ENCODE data around the gene CCR2. TPM values are rescaled to one million over a fixed set of nuclear protein-coding genes. Genes with fewer than 3 reads are reported as not detected.
"Not testable (repeated sequence)": the region's sequence is repeated elsewhere in the genome, so short reads cannot be mapped to it uniquely, and the experiment has no call there.

CCR2 gene
- total RNA-seq, 1 donor from 2014 or later, result not detected

- DNase-seq, result no peak
These were observed 26.7 kb downstream of the CCR2 start for GRCh38 chr3:46380471-46381221.

GRCh38 chr3:46381625-46382024 lies 27.7 kb downstream of the CCR2 start:
- DNase-seq, result no peak

- DNase-seq, result no peak
These were observed 29.5 kb downstream of the CCR2 start for GRCh38 chr3:46383211-46383950.

DNA sequence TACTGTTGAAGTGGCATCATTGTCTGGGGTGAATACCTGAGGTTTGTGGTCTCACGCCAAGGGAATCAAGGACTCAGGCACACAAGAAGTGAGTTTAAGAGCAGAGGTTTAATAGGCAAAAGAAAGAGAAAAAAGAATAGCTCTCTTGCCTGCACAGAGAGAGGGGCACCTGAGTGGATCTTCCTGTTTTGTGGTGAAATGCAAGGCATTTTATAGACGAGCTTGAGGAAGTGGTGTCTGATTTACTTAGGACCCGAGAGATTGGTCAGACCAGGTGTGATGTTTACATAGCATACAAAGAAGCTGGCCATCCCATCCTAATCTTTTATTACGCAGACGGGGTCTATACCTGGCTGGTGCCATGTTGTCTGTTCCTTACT lies 30.0 kb downstream of the CCR2 start:
- no peak for DNase-seq

DNA sequence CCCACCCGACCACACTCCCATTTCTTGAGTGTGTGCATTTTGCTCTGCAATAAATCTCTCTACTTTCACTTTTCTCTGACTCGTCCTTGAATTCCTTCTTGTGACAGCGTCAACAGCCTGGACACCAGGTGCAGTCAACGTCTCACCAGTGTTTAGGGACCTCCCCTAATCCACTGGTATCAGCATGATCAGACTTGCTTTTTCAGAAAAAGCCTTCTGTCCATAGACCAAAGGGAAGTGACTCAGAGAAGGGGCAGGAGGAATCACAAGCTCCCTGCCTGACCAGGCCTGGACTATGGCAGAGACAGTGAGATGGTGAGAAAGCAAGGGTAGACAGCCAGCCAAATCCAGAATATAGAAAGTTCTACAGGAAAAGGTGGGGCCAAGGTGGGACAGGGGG lies 32.3 kb downstream of the CCR2 start:
- peak; percentile 84 for DNase-seq

GRCh38 chr3:46388847-46389246 lies 34.9 kb downstream of the CCR2 start:
- DNase-seq, result not testable (repeated sequence)

- no peak for DNase-seq
These were observed 35.4 kb downstream of the CCR2 start for GRCh38 chr3:46389306-46389705.

GRCh38 chr3:46391526-46391925 lies 37.6 kb downstream of the CCR2 start:
- not testable (repeated sequence) for DNase-seq

GRCh38 chr3:46393011-46393410 lies 39.1 kb downstream of the CCR2 start:
- DNase-seq, result no peak

DNA sequence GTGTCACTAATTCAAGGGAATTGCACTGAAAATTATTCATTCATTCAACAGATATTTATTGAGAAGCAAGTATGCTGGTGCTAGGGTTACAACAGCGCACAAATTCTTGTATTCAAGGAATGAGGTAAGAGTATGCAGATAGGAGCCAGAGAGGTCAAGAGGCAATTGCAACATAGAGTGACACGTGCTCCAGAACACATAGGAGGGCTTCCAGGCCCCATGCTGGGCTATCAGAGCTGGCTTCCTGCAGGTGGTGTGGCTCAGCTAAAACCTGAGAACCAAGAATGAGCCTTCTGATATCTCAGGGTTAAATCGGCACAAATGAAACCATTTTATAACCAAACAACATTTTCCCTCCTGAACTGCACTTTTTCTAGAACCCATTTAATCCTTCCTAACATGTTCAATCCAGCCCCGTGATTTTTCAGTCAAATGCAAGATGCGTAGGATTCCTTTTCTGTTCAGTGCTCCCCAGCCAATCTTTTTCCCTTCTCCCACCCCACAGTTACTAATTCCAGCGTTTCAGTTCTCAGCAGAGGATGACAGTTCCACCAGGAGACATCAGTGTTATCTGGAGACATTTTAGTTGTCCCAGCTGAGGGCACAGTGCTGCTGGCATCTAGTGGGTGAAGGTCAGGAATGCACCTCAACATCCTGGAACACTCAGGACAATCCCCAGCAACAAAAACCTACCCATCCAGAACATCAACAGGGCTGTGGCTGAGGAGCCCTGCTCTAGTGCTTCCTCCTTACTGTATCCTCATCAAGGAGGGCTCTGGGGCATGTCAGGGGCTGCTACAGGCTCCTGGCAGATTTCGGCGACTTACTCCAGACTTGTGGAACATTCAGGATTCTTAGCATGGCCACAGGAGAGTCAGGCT lies 39.9 kb downstream of the CCR2 start:
- no peak for DNase-seq

DNA sequence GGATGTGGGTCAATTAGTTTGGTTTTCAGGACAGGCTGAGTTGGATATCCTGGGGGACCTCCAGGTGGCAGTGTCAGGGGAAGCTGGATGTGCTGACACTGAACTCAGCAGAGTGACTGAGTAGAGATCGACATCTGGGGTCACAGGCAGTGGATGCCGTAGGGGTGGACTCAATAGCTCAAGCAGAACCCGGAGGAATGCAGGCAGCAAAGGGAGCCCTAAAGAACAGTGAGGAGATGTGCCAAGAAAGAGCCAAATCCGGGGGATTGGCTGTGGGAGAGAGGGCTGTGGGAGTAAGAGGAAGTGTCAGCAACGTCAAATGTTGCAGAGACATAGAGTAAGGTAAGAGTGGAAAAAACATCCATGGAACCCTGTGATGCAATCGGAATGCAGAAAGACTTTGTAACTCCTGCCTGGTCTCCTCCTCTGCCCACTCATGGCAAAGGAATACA lies 41.3 kb downstream of the CCR2 start:
- DNase-seq, result no peak

DNA sequence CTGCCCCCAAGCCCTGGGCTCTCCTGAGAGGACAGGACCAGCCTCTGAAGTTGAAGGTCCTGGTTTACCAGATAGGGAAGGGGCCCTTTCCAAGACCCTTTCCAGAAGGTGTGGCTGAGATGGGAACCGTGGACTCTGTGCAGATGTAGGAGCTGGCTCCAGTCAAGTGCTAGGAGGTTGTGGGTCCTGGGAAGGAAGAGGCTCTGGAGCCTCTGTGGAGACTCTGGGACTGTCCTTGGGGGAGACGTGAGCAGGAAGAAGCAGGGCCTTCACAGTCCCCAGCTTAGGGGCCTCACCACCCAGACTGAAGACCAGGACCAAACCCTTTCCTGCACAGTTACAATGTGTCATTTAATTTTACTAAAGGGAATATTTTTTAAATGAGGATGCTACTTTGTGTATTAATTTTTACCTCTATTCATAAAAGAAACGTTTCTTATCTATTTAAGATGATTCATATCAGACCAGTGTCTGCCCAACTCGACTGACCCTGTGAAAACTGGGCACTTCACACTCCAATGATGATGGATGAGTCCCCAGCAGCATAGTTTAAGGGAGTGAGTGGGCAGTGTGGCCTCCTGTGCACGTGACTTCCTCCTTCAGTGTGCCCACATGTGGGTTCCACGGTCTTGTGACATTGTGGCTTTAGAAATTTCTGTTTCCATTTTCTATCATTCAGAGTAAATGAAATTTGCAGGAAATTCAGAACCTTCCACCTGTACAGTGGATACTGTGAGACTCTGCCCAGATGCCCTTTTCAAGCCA lies 42.0 kb downstream of the CCR2 start:
- DNase-seq, result no peak

DNA sequence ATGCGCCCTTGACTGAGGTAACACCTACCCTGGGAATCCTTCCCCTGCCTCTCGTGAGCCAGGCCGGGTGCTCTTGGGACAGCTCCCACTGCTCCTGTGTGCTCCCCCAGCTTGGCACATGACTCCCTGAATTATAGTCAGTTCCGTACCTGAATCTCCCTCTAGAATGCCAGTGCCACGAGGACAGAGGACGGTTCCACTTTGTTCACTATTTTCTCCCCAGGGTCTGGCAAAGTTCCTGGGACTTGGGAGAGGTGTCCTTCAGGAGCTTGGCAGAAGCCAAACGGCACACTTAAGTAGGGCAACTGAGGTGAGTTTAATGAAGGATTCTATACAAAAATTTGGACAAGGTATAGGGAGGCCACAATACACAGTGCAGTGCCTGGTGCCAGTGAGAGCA lies 43.2 kb downstream of the CCR2 start:
- no peak for DNase-seq

DNA sequence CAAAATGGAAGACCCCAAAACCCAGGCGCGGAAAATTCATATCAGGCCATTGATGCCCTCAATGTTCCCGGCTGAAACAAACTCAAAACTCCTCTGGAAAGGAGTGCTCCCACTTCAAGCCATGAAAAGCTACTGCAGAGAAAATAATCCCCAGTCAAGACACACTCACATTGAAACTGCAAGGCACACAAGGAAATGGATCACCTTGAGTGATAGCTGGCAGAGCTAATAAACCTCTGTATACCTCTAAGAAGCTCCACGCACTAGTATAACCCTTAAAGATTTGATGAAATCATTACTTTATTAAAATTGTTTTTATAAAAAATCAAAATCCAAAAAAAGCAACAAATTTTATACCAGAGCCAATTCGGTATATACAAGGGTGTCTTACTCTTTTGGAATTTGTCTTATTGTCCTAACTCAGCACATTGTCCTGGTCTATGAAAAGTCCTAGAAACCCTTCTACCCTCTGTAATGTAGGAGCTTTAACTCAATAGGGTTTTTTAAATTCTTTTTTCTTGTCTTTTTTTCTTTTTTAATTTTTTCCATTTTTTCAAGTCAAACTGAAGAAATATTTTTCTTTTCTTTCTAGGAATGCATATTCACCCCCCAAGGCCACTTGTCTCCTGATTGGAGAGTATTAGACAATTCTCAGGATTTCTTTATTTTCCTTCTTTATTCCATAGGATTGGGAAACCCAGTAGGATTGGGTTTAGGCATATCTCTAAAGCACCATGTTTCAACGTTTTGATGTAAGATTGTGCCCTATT lies 44.5 kb downstream of the CCR2 start:
- no peak for DNase-seq

DNA sequence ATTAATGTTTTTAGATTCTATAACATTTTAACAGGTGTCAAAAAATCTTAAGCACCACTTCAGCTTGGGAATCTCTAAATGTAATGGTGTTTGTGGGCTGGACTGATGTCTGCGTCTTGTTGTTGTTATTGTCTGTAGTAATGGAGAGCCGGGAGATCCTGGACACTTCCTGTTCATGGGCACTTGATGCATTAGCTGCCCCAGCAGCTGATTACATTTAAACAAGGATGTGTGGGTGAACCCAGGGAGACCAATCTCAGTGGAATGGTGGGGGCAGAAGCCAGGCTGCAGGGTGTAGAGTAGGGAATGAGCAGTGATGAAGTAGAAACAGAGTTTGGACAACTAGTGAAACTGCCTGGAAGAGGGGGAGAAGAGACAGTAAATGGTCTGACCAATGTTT lies 45.2 kb downstream of the CCR2 start:
- DNase-seq, result no peak

GRCh38 chr3:46399557-46399956 lies 45.6 kb downstream of the CCR2 start:
- DNase-seq, result peak; percentile 34

GRCh38 chr3:46400000-46400734 lies 46.3 kb downstream of the CCR2 start:
- no peak for DNase-seq

DNA sequence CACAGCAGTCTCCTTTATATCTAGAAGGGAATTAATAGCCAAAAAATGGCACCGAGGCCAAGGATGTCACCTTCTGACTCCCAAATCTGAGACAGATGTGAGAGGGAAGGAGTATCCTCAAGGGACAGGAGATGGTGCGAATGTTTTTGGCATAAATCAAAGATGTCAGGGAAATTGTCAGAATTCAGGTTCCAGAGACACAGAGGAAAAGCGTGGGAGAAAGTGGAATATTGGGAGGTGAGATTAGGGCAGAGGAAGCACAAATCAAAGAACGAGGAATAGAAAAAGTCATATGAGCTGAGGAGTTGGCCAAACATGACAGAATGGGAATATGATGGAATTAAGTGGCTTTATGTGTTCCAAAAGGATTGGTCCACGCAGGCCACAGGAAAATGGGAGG lies 46.9 kb downstream of the CCR2 start:
- no peak for DNase-seq

DNA sequence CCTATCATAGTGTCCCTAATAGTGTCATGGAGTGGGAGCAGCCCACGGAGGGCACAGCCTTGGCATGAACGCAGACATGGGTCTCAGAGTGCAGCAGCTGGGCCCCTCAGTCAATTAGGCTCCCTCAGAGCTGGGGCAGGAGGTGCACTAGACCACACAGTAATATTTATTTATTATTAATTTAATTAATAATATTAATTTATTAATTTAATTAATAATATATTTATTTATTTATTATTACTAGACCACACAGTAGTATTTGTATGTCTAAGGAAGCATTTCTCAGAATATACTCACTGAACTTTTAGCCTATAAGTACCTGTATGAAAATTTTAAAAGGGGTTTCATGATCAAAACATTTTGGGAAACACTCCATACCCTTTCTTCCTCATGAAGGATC lies 47.7 kb downstream of the CCR2 start:
- DNase-seq, result no peak

- not testable (repeated sequence) for DNase-seq
These were observed 49.0 kb downstream of the CCR2 start for GRCh38 chr3:46402902-46403301.
